Kasumi-1 (cell line): ENCODE results near the gene ITGB5.
"Not testable (repeated sequence)": the region's sequence is repeated elsewhere in the genome, so short reads cannot be mapped to it uniquely, and the experiment has no call there.

Experiments used
- DNase-seq, 2 experiments: peaks; one replicate each; lab custom pipeline; 2025; lab: John Stamatoyannopoulos, UW

The ITGB5 gene

GRCh38 chr3:124812291-124813265 lies 74.6 kb downstream of the ITGB5 start:
- no peak for DNase-seq

DNA sequence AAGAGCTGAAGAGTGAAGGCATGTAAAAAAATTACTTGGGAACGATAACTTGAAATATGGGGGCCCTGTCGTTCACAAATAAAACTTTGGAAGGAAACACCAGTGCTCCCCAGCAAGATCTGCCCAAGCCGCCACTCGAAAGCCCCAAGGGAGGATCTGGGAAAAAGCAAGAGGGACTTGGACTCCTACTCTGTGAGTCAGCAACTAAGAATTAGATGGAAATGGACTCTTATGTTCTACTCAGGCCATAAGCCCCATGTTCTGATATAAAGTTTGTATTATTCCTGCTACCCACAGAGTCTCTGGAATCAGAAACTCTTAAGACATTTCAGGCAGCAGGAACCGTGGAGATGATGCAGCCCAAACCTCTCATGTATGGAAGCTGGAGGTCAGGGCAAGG lies 75.7 kb downstream of the ITGB5 start:
- no peak for DNase-seq

DNA sequence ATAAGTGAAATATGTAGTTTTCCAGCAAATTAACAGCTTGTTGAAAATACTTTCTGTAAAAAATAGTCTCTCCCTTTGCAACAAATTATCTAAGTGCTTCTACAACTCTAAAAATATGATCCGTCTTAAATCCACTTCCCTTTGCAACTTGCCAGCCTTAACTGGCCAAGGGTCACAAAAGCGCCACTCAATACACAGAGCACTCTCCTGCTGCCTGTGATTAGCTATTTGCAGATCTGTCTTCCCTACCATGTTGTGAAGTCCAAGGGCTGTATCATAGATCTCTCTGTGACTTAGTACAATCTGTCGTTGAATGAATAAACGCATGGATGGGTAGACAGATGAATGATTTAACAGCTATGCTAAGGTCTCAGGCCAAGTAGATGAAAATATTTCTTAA lies 76.2 kb downstream of the ITGB5 start:
- DNase-seq: no peak

GRCh38 chr3:124809039-124809438 lies 78.1 kb downstream of the ITGB5 start:
- no peak for DNase-seq

DNA sequence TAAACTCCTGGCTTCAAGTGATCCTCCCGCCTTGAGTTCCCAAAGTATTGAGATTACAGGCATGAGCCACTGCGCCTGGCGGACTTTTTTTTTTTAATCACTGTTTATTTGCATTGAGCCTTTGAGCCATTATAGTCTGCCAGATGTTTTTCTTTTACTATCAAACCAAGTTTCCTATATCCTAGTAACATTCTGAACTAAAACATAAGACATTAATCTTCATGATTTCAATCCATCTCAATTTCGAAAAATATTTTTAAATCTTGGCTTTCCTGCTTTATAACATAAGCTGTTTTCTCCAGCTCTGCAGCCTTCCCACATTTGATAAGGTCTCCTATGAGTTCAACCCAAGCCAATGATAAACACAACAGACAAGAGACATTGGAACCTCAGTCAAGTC lies 81.5 kb downstream of the ITGB5 start:
- DNase-seq: no peak

GRCh38 chr3:124804875-124805274 lies 82.3 kb downstream of the ITGB5 start:
- no peak for DNase-seq

DNA sequence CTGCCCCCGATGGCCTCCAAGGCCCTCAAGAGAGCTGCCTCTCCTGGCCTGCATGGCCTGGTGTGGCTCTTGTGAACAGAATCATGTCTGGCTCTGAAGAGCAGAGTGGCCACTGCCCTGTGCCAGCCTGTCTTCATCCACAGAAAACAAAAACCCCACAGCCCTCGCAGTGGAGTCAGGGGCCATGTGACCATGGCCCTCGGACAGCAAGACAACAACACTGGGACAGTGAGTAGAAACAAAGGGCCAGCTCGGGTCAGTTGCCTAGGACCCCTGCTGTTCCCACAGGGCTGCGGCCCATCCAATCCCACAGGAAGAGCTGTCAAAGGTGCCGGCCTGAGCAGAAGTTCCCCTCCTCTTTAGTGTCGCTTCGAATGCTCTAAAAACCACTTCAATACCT lies 84.5 kb downstream of the ITGB5 start:
- DNase-seq: no peak

DNA sequence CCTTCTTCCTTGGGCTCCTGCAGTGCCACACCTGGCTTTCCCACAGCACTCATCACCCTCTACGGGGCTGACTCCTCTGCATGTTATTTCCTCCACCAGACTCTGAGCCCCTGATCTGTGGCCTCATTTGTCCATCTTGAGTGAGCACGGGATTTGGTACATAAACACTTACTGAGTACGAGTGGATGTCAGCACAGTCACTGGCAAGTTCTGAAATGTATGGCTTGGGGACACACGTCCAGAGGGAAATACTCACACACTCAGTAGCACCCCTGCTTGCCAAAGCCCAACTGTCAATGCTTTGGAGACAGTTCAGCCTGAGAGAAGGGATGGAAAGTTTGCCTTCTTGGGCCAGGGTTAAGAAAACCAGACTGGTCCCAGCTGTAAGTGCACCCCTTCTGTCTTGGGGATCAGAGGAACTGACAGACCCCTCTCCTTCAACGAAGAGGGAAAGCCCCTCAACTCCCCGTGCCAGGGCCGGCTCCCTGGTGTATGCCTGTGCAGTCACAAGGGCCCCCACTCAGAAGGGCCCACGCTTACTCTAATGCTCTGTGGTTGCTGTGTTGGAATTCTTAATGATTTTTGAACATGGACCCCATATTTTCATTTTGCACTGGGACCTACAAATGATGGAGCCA lies 85.0 kb downstream of the ITGB5 start:
- DNase-seq: no peak

DNA sequence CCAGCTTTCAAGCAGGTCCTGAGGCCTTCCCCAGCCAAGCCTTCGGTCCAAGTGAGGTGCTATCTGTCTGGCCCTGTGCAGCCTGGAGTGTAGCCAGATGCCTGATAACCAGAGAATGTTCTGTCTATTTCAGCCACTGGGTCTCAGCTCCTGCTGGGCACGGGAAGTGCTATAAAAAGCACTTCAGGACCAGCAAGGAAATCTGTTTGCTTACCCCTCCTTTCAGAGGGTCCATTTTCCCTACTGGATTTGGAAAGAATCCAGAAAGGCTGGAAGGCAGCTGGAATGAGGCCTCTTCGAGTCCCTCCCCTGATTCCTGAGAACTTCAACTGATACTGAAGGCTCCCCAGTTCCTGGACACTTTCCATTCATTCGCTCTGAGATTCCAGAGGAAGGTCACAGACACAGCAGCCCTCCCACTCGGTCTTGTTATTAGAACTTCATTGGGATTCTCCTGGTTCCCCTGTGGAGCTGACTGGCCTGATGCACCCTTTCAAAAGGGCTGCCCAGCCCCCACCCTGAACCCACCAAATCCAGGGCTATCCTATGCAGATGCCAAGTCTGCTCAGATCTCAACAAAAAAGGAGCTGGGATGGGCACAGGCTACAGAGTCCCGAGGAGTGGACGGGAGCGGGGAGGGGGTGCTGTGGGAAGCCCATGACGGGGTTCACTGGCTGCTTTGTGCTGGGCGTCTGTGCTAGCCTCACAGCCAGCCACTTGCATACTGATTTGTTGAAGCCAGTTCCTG lies 86.5 kb downstream of the ITGB5 start:
- DNase-seq: no peak

- no peak for DNase-seq
Measured at GRCh38 chr3:124800076-124800475, 87.1 kb downstream of the ITGB5 start.

- no peak for DNase-seq
Measured at GRCh38 chr3:124799676-124800075, 87.5 kb downstream of the ITGB5 start.

GRCh38 chr3:124797426-124797945 lies 89.7 kb downstream of the ITGB5 start:
- no peak for DNase-seq

DNA sequence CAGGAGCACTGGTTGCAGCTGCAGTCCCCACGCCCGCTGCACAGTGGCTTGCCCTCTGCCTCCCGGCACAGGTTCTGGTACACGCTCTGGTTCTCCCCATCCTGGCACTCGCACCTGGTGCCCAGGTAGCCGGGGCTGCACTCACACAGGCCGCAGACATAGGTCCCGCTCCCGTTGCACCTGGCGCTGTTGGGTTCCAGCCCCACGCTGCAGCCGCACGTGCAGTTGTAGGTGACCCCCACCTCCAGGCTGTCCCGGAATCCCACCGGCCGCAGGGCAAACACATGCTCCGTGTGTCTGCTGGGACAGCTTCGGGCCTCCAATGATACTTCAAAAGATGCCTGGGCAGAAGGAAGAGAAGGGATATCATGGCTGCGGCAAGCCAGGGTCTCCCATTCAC lies 90.7 kb downstream of the ITGB5 start:
- no peak for DNase-seq

DNA sequence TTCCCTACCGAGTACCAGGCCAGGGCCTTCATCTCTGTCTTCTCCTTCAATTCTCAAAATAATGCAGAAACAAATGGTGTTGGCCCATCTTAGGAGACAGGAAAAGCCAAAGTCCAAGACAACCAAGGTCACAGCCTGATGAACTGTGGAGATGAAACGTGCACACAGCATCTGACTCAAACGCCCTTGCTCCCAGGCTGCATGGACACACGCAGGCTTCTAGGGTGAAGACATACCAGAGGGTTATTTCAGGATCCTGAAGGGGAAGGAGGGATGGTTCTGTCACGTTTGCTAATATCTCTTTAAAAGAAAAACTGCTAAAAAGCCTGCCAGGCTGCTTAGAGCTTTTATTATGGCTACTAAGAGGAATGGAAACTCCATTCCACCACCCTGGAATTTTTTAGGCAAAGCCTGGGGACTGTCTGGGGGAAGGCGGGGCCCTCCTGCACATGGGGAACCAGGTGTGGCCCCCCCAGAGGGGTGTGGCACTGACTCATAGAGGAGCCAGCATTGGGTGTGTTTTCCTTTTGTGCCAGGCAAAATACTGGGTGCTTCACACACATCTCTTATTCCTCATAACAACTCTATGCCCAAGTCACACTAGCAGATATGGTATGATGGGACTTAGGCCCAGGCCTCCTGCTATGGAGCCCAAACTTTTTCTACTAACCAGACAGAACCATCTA lies 94.0 kb downstream of the ITGB5 start:
- DNase-seq: no peak

DNA sequence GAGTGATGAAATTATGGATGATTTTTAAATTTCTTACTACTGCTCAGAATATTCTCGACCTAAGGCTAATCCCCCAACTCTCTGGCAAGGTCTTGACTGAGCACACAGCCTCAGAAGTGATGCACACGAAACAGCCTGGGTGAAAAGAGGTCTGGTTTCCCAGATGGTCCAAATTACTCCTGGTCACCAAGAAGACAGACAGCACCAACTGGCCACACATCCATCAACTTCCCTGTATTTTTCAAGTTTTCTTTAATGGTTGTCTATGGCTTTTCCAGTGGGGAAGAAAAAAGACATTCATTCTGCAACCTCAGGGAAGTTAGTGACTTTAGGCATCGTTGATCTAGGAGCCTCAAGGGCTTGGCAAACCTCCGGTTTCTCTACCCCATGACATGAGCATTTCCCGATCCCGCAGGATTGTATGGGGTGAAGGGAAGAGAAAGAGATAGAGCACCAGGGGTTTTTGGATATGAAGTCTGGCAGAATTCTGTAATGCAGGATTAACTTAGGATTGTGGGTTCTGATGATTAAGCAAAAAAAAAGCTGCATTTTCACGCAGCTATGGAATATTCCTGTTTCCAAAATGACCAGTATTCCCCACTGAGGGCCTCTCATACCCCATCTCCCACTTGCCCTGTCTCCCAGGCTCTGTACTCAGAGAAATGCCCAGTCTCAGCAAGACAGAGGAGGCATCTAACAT lies 94.7 kb downstream of the ITGB5 start:
- no peak for DNase-seq

DNA sequence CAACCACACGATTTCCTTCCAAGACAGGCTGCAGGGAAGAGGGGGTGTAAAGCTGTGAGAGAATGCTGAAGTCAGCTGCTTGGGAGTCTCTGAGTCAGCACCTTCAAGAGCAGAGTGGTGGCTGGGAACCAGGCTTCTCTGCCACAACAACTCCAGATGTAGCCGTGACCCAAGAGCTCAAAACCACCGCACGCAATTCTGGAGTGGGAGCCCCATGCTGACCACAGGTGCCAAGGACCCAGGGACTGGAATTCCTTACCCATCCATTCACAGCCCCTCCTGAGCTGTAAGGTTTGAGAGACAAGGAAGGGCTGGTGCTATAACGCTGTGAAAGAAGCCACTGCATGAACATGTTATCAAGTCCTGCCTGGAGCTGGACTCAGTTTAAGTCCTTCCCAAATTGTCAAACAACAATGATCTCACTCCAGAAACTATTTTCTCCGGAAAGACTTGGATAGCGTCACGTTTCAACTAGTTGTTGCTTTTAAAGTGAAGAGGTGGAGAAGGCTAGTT lies 95.5 kb downstream of the ITGB5 start:
- DNase-seq: no peak

DNA sequence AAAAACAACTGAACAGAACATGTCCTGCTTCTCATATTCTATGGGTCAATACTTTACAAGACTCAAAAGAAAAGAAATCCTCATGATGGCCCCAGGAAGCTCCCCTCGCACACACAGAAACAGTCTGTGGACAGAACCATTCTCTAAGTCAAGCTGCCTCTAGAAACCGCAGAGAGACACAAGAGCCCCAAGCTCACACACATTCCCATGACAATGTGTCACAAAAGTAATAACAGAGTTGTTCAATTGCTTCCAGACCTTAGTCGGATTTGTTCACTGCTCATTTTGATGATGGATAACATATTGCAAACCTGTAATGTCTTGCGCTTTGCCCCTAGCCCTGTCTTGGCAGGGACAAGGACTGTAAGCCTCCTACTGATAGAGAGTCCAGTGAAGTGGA lies 96.0 kb downstream of the ITGB5 start:
- no peak for DNase-seq

- not testable (repeated sequence) for DNase-seq
Measured at GRCh38 chr3:124789103-124789502, 98.1 kb downstream of the ITGB5 start.

GRCh38 chr3:124788254-124788745 lies 98.9 kb downstream of the ITGB5 start:
- DNase-seq: no peak

DNA sequence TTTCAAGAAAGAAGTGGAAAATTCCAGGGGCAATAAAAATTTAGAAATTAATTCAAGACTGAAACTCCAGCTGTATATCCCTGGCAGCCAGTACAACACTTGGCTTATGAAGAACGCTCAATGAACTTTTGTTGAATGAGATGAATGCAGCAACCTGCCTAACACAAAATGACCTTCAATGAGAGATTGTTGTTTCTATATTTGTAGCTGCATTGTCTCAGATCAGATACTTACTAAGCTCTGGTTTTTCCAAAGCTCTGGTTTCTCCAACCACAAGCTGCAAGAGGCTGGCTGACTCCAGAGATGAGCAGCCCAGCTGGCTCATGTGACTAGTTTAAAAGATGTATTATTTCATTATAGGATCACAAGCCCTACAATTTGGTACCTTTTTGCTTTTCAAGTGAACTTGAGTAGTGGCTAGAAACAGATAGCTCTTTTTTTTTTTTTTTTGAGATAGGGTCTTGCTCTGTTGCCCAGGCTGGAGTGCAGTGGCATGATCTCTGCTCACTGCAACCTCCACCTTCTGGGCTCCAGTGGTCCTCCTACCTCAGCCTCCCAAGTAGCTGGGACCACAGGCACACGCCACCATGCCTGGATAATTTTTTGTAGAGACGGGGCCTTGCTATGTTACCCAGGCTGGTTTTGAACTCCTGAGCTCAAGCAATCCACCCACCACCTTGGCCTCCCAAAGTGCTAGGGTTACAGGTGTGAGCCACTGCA lies 99.5 kb downstream of the ITGB5 start:
- DNase-seq: no peak
